Activated T-cell treated with anti-CD3 and anti-CD28 coated beads, Interleukin-2, amount 50 U/mL, for 24 hours (primary cell): Measurements from ENCODE around the gene POLA1.
A peak's percentile ranks its signal among the peaks of the same experiment; 100 is the strongest.
"Not testable (repeated sequence)": the region's sequence is repeated elsewhere in the genome, so short reads cannot be mapped to it uniquely, and the experiment has no call there.

Experiments
- DNase-seq: peaks from one replicate; pipeline ENCODE4 v3.0.0-alpha.2; 2020
- H3K27ac Mint-ChIP-seq: 2 replicates; pipeline ENCODE4 v1.8.0; 2020; ENCODE audit warnings: mild to moderate bottlenecking, mixed read lengths
- H3K27me3 Mint-ChIP-seq: 2 replicates; pipeline ENCODE4 v1.8.0; 2020; ENCODE audit warnings: mixed read lengths
- H3K36me3 Mint-ChIP-seq: 2 replicates; pipeline ENCODE4 v1.8.0; 2020; ENCODE audit warnings: low read depth, mixed read lengths
- H3K4me1 Mint-ChIP-seq: 2 replicates; pipeline ENCODE4 v1.8.0; 2020; ENCODE audit warnings: low read depth, mixed read lengths
- H3K4me3 Mint-ChIP-seq: 2 replicates; pipeline ENCODE4 v1.8.0; 2020; ENCODE audit warnings: mild to moderate bottlenecking, moderate library complexity, mixed read lengths
- H3K9me3 Mint-ChIP-seq: 2 replicates; pipeline ENCODE4 v1.8.0; 2020; ENCODE audit warnings: mixed read lengths

POLA1 gene

GRCh38 chrX:24693453-24694202 is at the start of gene POLA1:
TSS of gene POLA1 (plus strand) at chrX:24693918. CDS start at chrX:24693962, 44 bp downstream.
- peak within 1 kb of the TSS; percentile 90 for H3K4me3 Mint-ChIP-seq
- peaks cover 25% of the 10 kb centered on the region for H3K27me3 Mint-ChIP-seq
- peak within 1 kb of the TSS; percentile 96 for H3K27ac Mint-ChIP-seq
- DNase-seq: peak; percentile 83
- H3K9me3 Mint-ChIP-seq: no peaks in the 10 kb centered on the region
- H3K4me1 Mint-ChIP-seq: peaks cover 29% of the 10 kb centered on the region
- peaks cover 31% of the 10 kb centered on the region for H3K36me3 Mint-ChIP-seq

GRCh38 chrX:24646006-24646405 is 47.7 kb upstream of the POLA1 start:
- H3K4me1 Mint-ChIP-seq: peaks cover 16% of the 10 kb centered on the region
- peaks cover 65% of the 10 kb centered on the region for H3K27me3 Mint-ChIP-seq
- no peak for DNase-seq
- H3K36me3 Mint-ChIP-seq: no peaks in the 10 kb centered on the region
- H3K27ac Mint-ChIP-seq: no peak overlapping the region
- H3K4me3 Mint-ChIP-seq: no peak overlapping the region
- H3K9me3 Mint-ChIP-seq: no peaks in the 10 kb centered on the region

- Mint-ChIP-seq H3K9me3 (no peaks in the 10 kb centered on the region), H3K4me1 (peaks cover 16% of the 10 kb centered on the region), H3K36me3 (no peaks in the 10 kb centered on the region), H3K4me3 (peak overlapping the region; percentile 62), H3K27me3 (peaks cover 65% of the 10 kb centered on the region), H3K27ac (no peak overlapping the region)
- no peak for DNase-seq
These were observed 47.0 kb upstream of the POLA1 start for GRCh38 chrX:24646745-24647182.

GRCh38 chrX:24647257-24648058 is 46.3 kb upstream of the POLA1 start, which contains the start of gene PCYT1B:
TSS of gene PCYT1B (minus strand) at chrX:24647347. CDS start at chrX:24647105, 242 bp downstream.
- H3K27me3 Mint-ChIP-seq: peaks cover 63% of the 10 kb centered on the region
- peak within 1 kb of the TSS; percentile 62 for H3K4me3 Mint-ChIP-seq
- no peaks in the 10 kb centered on the region for H3K36me3 Mint-ChIP-seq
- peaks cover 16% of the 10 kb centered on the region for H3K4me1 Mint-ChIP-seq
- no peak within 1 kb of the TSS for H3K27ac Mint-ChIP-seq
- peak; percentile 66 for DNase-seq
- H3K9me3 Mint-ChIP-seq: no peaks in the 10 kb centered on the region

- H3K9me3 Mint-ChIP-seq: no peaks in the 10 kb centered on the region
- no peak for DNase-seq
- no peak overlapping the region for H3K4me3 Mint-ChIP-seq
- peaks cover 71% of the 10 kb centered on the region for H3K27me3 Mint-ChIP-seq
- peaks cover 16% of the 10 kb centered on the region for H3K4me1 Mint-ChIP-seq
- no peaks in the 10 kb centered on the region for H3K36me3 Mint-ChIP-seq
- no peak overlapping the region for H3K27ac Mint-ChIP-seq
These were observed 45.2 kb upstream of the POLA1 start for GRCh38 chrX:24648495-24648894.

- Mint-ChIP-seq H3K27me3 (peaks cover 57% of the 10 kb centered on the region), H3K9me3 (no peaks in the 10 kb centered on the region), H3K4me1 (peaks cover 10% of the 10 kb centered on the region), H3K27ac (no peak overlapping the region), H3K36me3 (no peaks in the 10 kb centered on the region), H3K4me3 (no peak overlapping the region)
- DNase-seq: no peak
These were observed 41.9 kb upstream of the POLA1 start for GRCh38 chrX:24651783-24652182.

GRCh38 chrX:24655679-24656078 is 38.0 kb upstream of the POLA1 start:
- not testable (repeated sequence) for H3K4me3 Mint-ChIP-seq, H3K4me1 Mint-ChIP-seq, H3K27ac Mint-ChIP-seq, H3K36me3 Mint-ChIP-seq, DNase-seq, H3K9me3 Mint-ChIP-seq
- peaks cover 34% of the 10 kb centered on the region for H3K27me3 Mint-ChIP-seq

- Mint-ChIP-seq H3K27ac (no peak overlapping the region), H3K4me3 (no peak overlapping the region), H3K9me3 (no peaks in the 10 kb centered on the region), H3K4me1 (no peaks in the 10 kb centered on the region), H3K36me3 (no peaks in the 10 kb centered on the region), H3K27me3 (peaks cover 30% of the 10 kb centered on the region)
- no peak for DNase-seq
These were observed 35.9 kb upstream of the POLA1 start for GRCh38 chrX:24657671-24658386.

- Mint-ChIP-seq H3K9me3 (no peaks in the 10 kb centered on the region), H3K36me3 (no peaks in the 10 kb centered on the region), H3K4me3 (no peak overlapping the region), H3K27me3 (peaks cover 28% of the 10 kb centered on the region), H3K4me1 (no peaks in the 10 kb centered on the region), H3K27ac (no peak overlapping the region)
- DNase-seq: no peak
These were observed 35.3 kb upstream of the POLA1 start for GRCh38 chrX:24658421-24658820.

- no peaks in the 10 kb centered on the region for H3K9me3 Mint-ChIP-seq
- no peak overlapping the region for H3K27ac Mint-ChIP-seq
- H3K36me3 Mint-ChIP-seq: no peaks in the 10 kb centered on the region
- peaks cover 32% of the 10 kb centered on the region for H3K27me3 Mint-ChIP-seq
- H3K4me1 Mint-ChIP-seq: no peaks in the 10 kb centered on the region
- H3K4me3 Mint-ChIP-seq: no peak overlapping the region
- DNase-seq: no peak
These were observed 34.6 kb upstream of the POLA1 start for GRCh38 chrX:24659106-24659505.

GRCh38 chrX:24659646-24660045 is 34.1 kb upstream of the POLA1 start:
- no peaks in the 10 kb centered on the region for H3K9me3 Mint-ChIP-seq
- H3K4me3 Mint-ChIP-seq: no peak overlapping the region
- H3K27ac Mint-ChIP-seq: no peak overlapping the region
- H3K27me3 Mint-ChIP-seq: peaks cover 38% of the 10 kb centered on the region
- no peaks in the 10 kb centered on the region for H3K36me3 Mint-ChIP-seq
- H3K4me1 Mint-ChIP-seq: no peaks in the 10 kb centered on the region
- DNase-seq: no peak

- H3K4me3 Mint-ChIP-seq: no peak overlapping the region
- no peaks in the 10 kb centered on the region for H3K9me3 Mint-ChIP-seq
- H3K27me3 Mint-ChIP-seq: peaks cover 37% of the 10 kb centered on the region
- H3K27ac Mint-ChIP-seq: no peak overlapping the region
- no peak for DNase-seq
- H3K36me3 Mint-ChIP-seq: no peaks in the 10 kb centered on the region
- H3K4me1 Mint-ChIP-seq: no peaks in the 10 kb centered on the region
These were observed 32.4 kb upstream of the POLA1 start for GRCh38 chrX:24661292-24661691.

GRCh38 chrX:24662352-24662751 is 31.4 kb upstream of the POLA1 start:
- peaks cover 45% of the 10 kb centered on the region for H3K27me3 Mint-ChIP-seq
- H3K4me3 Mint-ChIP-seq: no peak overlapping the region

GRCh38 chrX:24668111-24668510 is 25.6 kb upstream of the POLA1 start:
- Mint-ChIP-seq H3K4me1 (no peaks in the 10 kb centered on the region), H3K27ac (no peak overlapping the region), H3K9me3 (no peaks in the 10 kb centered on the region), H3K4me3 (no peak overlapping the region), H3K36me3 (no peaks in the 10 kb centered on the region), H3K27me3 (peaks cover 37% of the 10 kb centered on the region)
- DNase-seq: no peak

More at GRCh38 chrX:24662352-24662751, 31.4 kb upstream of the POLA1 start:
- Mint-ChIP-seq H3K27ac (no peak overlapping the region), H3K4me1 (no peaks in the 10 kb centered on the region), H3K36me3 (no peaks in the 10 kb centered on the region), H3K9me3 (no peaks in the 10 kb centered on the region)
- DNase-seq: no peak
